Hematopoietic multipotent progenitor cell treated with erythropoietin and hydrocortisone succinate and interleukin-3 and kit ligand, for 17 days (in vitro differentiated cells): ENCODE data around the gene CLDN9.
A peak's percentile ranks its signal among the peaks of the same experiment; 100 is the strongest.

Source experiments
- DNase-seq: peaks from one replicate; pipeline ENCODE4 v3.0.0-alpha.2; 2015; ENCODE audit warnings: low spot score

CLDN9 gene

GRCh38 chr16:3012828-3013420 lies at the start of gene CLDN9:
Gene CLDN9 (plus strand): TSS chr16:3012923. CDS start chr16:3013363, 440 bp downstream.
- DNase-seq, result no peak

- DNase-seq, result no peak
Measured at GRCh38 chr16:2963074-2963722, 49.5 kb upstream of the CLDN9 start.

GRCh38 chr16:2963723-2964474 lies 48.8 kb upstream of the CLDN9 start, which contains the start of gene KREMEN2:
Gene KREMEN2 (plus strand): TSS chr16:2964275. CDS start chr16:2964521, 246 bp downstream.
- no peak for DNase-seq

- DNase-seq, result peak; percentile 27
Measured at GRCh38 chr16:2964475-2965336, 48.0 kb upstream of the CLDN9 start.

- DNase-seq, result no peak
Measured at GRCh38 chr16:2966043-2966807, 46.5 kb upstream of the CLDN9 start.

- DNase-seq, result no peak
Measured at GRCh38 chr16:2966808-2967191, 45.9 kb upstream of the CLDN9 start.

- no peak for DNase-seq
Measured at GRCh38 chr16:2967211-2967631, 45.5 kb upstream of the CLDN9 start.

- no peak for DNase-seq
Measured at GRCh38 chr16:2967721-2968161, 45.0 kb upstream of the CLDN9 start.

- DNase-seq, result peak; percentile 13
Measured at GRCh38 chr16:2968368-2968737, 44.4 kb upstream of the CLDN9 start.

- peak; percentile 82 for DNase-seq
Measured at GRCh38 chr16:2968738-2969544, 43.8 kb upstream of the CLDN9 start, which contains the start of gene PAQR4. Gene PAQR4 (plus strand): TSS chr16:2969348. CDS start chr16:2969675, 327 bp downstream.

- peak; percentile 42 for DNase-seq
Measured at GRCh38 chr16:2969545-2970521, 42.9 kb upstream of the CLDN9 start.

GRCh38 chr16:2970563-2970962 lies 42.2 kb upstream of the CLDN9 start:
- DNase-seq, result no peak

- no peak for DNase-seq
Measured at GRCh38 chr16:2971134-2971984, 41.4 kb upstream of the CLDN9 start.

GRCh38 chr16:2971985-2972784 lies 40.5 kb upstream of the CLDN9 start:
- DNase-seq, result no peak

GRCh38 chr16:2973093-2973492 lies 39.6 kb upstream of the CLDN9 start:
- DNase-seq, result no peak

GRCh38 chr16:2973605-2974318 lies 39.0 kb upstream of the CLDN9 start:
- no peak for DNase-seq
